Chondrocyte (in vitro differentiated cells): Measurements from ENCODE around the gene TCTN2. TPM values are rescaled to one million over a fixed set of nuclear protein-coding genes. Genes with fewer than 3 reads are reported as not detected.

ENCODE experiments used
- DNase-seq: peaks from one replicate; pipeline ENCODE4 v3.0.0; 2021; ENCODE audit warnings: mixed read lengths, low spot score
- H3K27ac Mint-ChIP-seq: one replicate; pipeline ENCODE4 v1.8.0; 2021; ENCODE audit warnings: mild to moderate bottlenecking, moderate library complexity, mixed read lengths; ENCODE audit not compliant: unreplicated experiment
- H3K27me3 Mint-ChIP-seq: 2 replicates; pipeline ENCODE4 v1.8.0; 2021; ENCODE audit warnings: low read depth, mixed read lengths
- H3K36me3 Mint-ChIP-seq: 2 replicates; pipeline ENCODE4 v1.8.0; 2021; ENCODE audit warnings: low read depth, mixed read lengths
- H3K4me1 Mint-ChIP-seq: 2 replicates; pipeline ENCODE4 v1.8.0; 2021; ENCODE audit warnings: low read depth, mild to moderate bottlenecking, mixed read lengths
- H3K4me3 Mint-ChIP-seq: one replicate; pipeline ENCODE4 v1.8.0; 2021; ENCODE audit warnings: mild to moderate bottlenecking, moderate library complexity, mixed read lengths; ENCODE audit not compliant: unreplicated experiment
- H3K9me3 Mint-ChIP-seq: 2 replicates; pipeline ENCODE4 v1.8.0; 2021; ENCODE audit warnings: low read depth, mixed read lengths
- CTCF ChIP-seq: fragments of 200-600 bp; sonication (generic); IDR thresholded peaks from 2 replicates; pipeline ENCODE4 v1.5.0; 2021; ENCODE audit warnings: antibody characterized with exemption, mild to moderate bottlenecking, moderate library complexity
- total RNA-seq: library from RNA; stranded (reverse); gene quantifications from 3 replicates; pipeline ENCODE4 v1.2.1, GENCODE V29; 2021

The TCTN2 gene
- total RNA-seq, 1 donor from 2014 or later = 8.6 TPM

- no peak overlapping the region for H3K4me3 Mint-ChIP-seq
- no peak overlapping the region for H3K27ac Mint-ChIP-seq
- H3K27me3 Mint-ChIP-seq = no peaks in the 10 kb centered on the region
- no peak for TF ChIP-seq CTCF
- no peak for DNase-seq
- H3K36me3 Mint-ChIP-seq = peaks cover 18% of the 10 kb centered on the region
- no peaks in the 10 kb centered on the region for H3K9me3 Mint-ChIP-seq
- no peaks in the 10 kb centered on the region for H3K4me1 Mint-ChIP-seq
Measured at GRCh38 chr12:123643911-123644310, 27.0 kb upstream of the TCTN2 start.

GRCh38 chr12:123645380-123645779 is 25.5 kb upstream of the TCTN2 start:
- DNase-seq = no peak
- Mint-ChIP-seq H3K4me1 (no peaks in the 10 kb centered on the region), H3K36me3 (peaks cover 18% of the 10 kb centered on the region), H3K4me3 (no peak overlapping the region), H3K27me3 (no peaks in the 10 kb centered on the region), H3K27ac (no peak overlapping the region), H3K9me3 (no peaks in the 10 kb centered on the region)
- no peak for TF ChIP-seq CTCF

- Mint-ChIP-seq H3K9me3 (no peaks in the 10 kb centered on the region), H3K27me3 (no peaks in the 10 kb centered on the region), H3K4me3 (no peak overlapping the region), H3K27ac (no peak overlapping the region), H3K36me3 (peaks cover 21% of the 10 kb centered on the region), H3K4me1 (no peaks in the 10 kb centered on the region)
- TF ChIP-seq CTCF = no peak
- no peak for DNase-seq
Measured at GRCh38 chr12:123645878-123646277, 25.0 kb upstream of the TCTN2 start.

GRCh38 chr12:123648401-123648800 is 22.5 kb upstream of the TCTN2 start:
- no peak for DNase-seq
- TF ChIP-seq CTCF = no peak
- H3K4me1 Mint-ChIP-seq = no peaks in the 10 kb centered on the region
- H3K27me3 Mint-ChIP-seq = no peaks in the 10 kb centered on the region
- no peak overlapping the region for H3K27ac Mint-ChIP-seq
- no peak overlapping the region for H3K4me3 Mint-ChIP-seq
- no peaks in the 10 kb centered on the region for H3K9me3 Mint-ChIP-seq
- H3K36me3 Mint-ChIP-seq = peaks cover 26% of the 10 kb centered on the region

- no peak for TF ChIP-seq CTCF
- Mint-ChIP-seq H3K4me3 (no peak overlapping the region), H3K4me1 (peaks cover 10% of the 10 kb centered on the region), H3K27ac (no peak overlapping the region), H3K36me3 (peaks cover 22% of the 10 kb centered on the region), H3K27me3 (no peaks in the 10 kb centered on the region), H3K9me3 (no peaks in the 10 kb centered on the region)
- no peak for DNase-seq
Measured at GRCh38 chr12:123654129-123654701, 16.7 kb upstream of the TCTN2 start.
